AG09309 (cell line): ENCODE data around the gene CYP3A4.
"Not testable (repeated sequence)": the region's sequence is repeated elsewhere in the genome, so short reads cannot be mapped to it uniquely, and the experiment has no call there.

ENCODE experiments used
- DNase-seq: peaks from one replicate; pipeline ENCODE4 v3.0.0-alpha.2; 2010; ENCODE audit warnings: low read depth
- H3K4me3 ChIP-seq: 2 replicates; pipeline ENCODE4 v1.5.1; 2011; ENCODE audit warnings: mild to moderate bottlenecking, low read depth, low read length, moderate library complexity; ENCODE audit not compliant: control insufficient read depth
- CTCF ChIP-seq: IDR thresholded peaks from 2 replicates; pipeline ENCODE4 v1.5.1; 2011; ENCODE audit warnings: mild to moderate bottlenecking, low read depth, low read length, inconsistent platforms; ENCODE audit not compliant: insufficient read depth, control insufficient read depth; ENCODE audit errors: missing control alignments

Gene CYP3A4

GRCh38 chr7:99767662-99768061 lies 16.3 kb downstream of the CYP3A4 start:
- no peak for DNase-seq
- no peak overlapping the region for H3K4me3 ChIP-seq
- TF ChIP-seq CTCF, result no peak

GRCh38 chr7:99766484-99767099 lies 17.4 kb downstream of the CYP3A4 start:
- TF ChIP-seq CTCF, result no peak

GRCh38 chr7:99764478-99764877 lies 19.5 kb downstream of the CYP3A4 start:
- no peak for TF ChIP-seq CTCF
- no peak overlapping the region for H3K4me3 ChIP-seq
- no peak for DNase-seq

More at GRCh38 chr7:99766484-99767099, 17.4 kb downstream of the CYP3A4 start:
- H3K4me3 ChIP-seq, result no peak overlapping the region
- no peak for DNase-seq

- peak; percentile 18 for DNase-seq
- H3K4me3 ChIP-seq, result no peak overlapping the region
- TF ChIP-seq CTCF, result no peak
Measured at GRCh38 chr7:99762680-99763327, 21.2 kb downstream of the CYP3A4 start.

GRCh38 chr7:99755085-99755484 lies 28.9 kb downstream of the CYP3A4 start:
- DNase-seq, result no peak
- no peak for TF ChIP-seq CTCF
- H3K4me3 ChIP-seq, result no peak overlapping the region

- no peak overlapping the region for H3K4me3 ChIP-seq
- DNase-seq, result no peak
- TF ChIP-seq CTCF, result no peak
Measured at GRCh38 chr7:99752356-99752755, 31.6 kb downstream of the CYP3A4 start.

- H3K4me3 ChIP-seq, DNase-seq: not testable (repeated sequence)
Measured at GRCh38 chr7:99751322-99752052, 32.5 kb downstream of the CYP3A4 start.
